Endothelial cell of umbilical vein (primary cell): ENCODE measurements around the gene TEX55. TPM values are rescaled to one million over a fixed set of nuclear protein-coding genes. Genes with fewer than 3 reads are reported as not detected.

ENCODE experiments used
- BruUV-seq: library from RNA; stranded (reverse); fragments of 400-500 nt; replicated peaks from 2 replicates; lab custom pipeline; 2021; lab: Mats Ljungman, UMichigan
- CTCF ChIA-PET: fragments of 300-600, 350-600 bp; sonication (Branson Sonifier 250); formaldehyde crosslinking; loops from one replicate; lab custom pipeline; 2021; ENCODE audit warnings: antibody characterized with exemption, inconsistent platforms; lab: Charles Lee
- POLR2A ChIA-PET: fragments of 300-600, 350-600 bp; sonication (Branson Sonifier 250); formaldehyde crosslinking; loops from one replicate; lab custom pipeline; 2021; ENCODE audit warnings: antibody characterized with exemption, inconsistent platforms; lab: Charles Lee
- DNase-seq: peaks from one replicate; pipeline ENCODE4 v3.0.0-alpha.2; 2011; ENCODE audit warnings: low read depth, low spot score
- FAIRE-seq: peaks from 2 replicates; lab custom pipeline; 2011; peaks lifted over from hg19 to GRCh38; lab: Jason Lieb, UNC
- H2AFZ ChIP-seq: 2 replicates; pipeline ENCODE4 v1.6.0; 2012; ENCODE audit warnings: low read depth, low read length, control low read depth, inconsistent platforms
- H3K27ac ChIP-seq: 2 replicates; pipeline ENCODE4 v1.5.1; 2011; ENCODE audit warnings: low read depth, mild to moderate bottlenecking, control low read depth, low read length, moderate library complexity; ENCODE audit not compliant: insufficient read depth
- H3K27me3 ChIP-seq, 2 experiments: 2 replicates each; pipeline versions ENCODE4 v1.6.0 to v1.6.1; 2011; ENCODE audit warnings: low read length in 2 of 2, mixed read lengths in 1 of 2; ENCODE audit not compliant: control insufficient read depth in 2 of 2, insufficient read depth in 2 of 2
- H3K36me3 ChIP-seq, 2 experiments: 2 replicates in 1 of 2; 3 replicates in 1 of 2; pipeline ENCODE4 v1.5.1; 2011; ENCODE audit warnings: low read length in 2 of 2, mild to moderate bottlenecking in 1 of 2, moderate library complexity in 1 of 2; ENCODE audit not compliant: control insufficient read depth in 2 of 2, insufficient read depth in 2 of 2; ENCODE audit errors: extremely low read depth in 1 of 2
- H3K4me1 ChIP-seq: 3 replicates; pipeline ENCODE4 v1.5.1; 2011; ENCODE audit warnings: mild to moderate bottlenecking, low read length; ENCODE audit not compliant: control insufficient read depth, insufficient read depth; ENCODE audit errors: extremely low read depth
- H3K4me2 ChIP-seq: 2 replicates; pipeline ENCODE4 v1.6.1; 2011; ENCODE audit warnings: low read length, control low read depth, mixed read lengths; ENCODE audit not compliant: insufficient read depth
- H3K4me3 ChIP-seq, 3 experiments: fragments of 200-600 bp in 1 of 3; sonication (generic), shearing (Covaris generic) in 1 of 3; replicated peaks in 1 of 3; 2 replicates each; pipeline ENCODE4 v1.5.1; 2011 to 2016; ENCODE audit warnings: control low read depth in 3 of 3, low read length in 3 of 3, mild to moderate bottlenecking in 2 of 3, inconsistent platforms in 1 of 3, low read depth in 1 of 3, moderate library complexity in 1 of 3; ENCODE audit not compliant: insufficient read depth in 1 of 3
- H3K79me2 ChIP-seq: 2 replicates; pipeline ENCODE4 v1.6.0; 2012; ENCODE audit warnings: low read length, inconsistent platforms; ENCODE audit not compliant: control insufficient read depth, insufficient read depth
- H3K9ac ChIP-seq: replicated peaks from 2 replicates; pipeline ENCODE3; 2011; ENCODE audit warnings: low read length, control low read depth; ENCODE audit not compliant: insufficient read depth; ENCODE audit errors: extremely low read depth
- H3K9me1 ChIP-seq: replicated peaks from 3 replicates; pipeline ENCODE4 v1.6.0; 2011; ENCODE audit warnings: mild to moderate bottlenecking, low read length; ENCODE audit not compliant: control insufficient read depth, insufficient read depth; ENCODE audit errors: extremely low read depth
- H3K9me3 ChIP-seq: replicated peaks from 2 replicates; pipeline ENCODE4 v1.5.1; 2012; ENCODE audit warnings: low read length, inconsistent platforms; ENCODE audit not compliant: control insufficient read depth, insufficient read depth
- H4K20me1 ChIP-seq: replicated peaks from 2 replicates; pipeline ENCODE3; 2011; ENCODE audit warnings: mild to moderate bottlenecking, low read length; ENCODE audit not compliant: control insufficient read depth, insufficient read depth; ENCODE audit errors: extremely low read depth
- EZH2 ChIP-seq: IDR thresholded peaks from 2 replicates; pipeline ENCODE4 v1.6.1; 2012; ENCODE audit warnings: borderline replicate concordance, low read depth, mild to moderate bottlenecking, moderate library complexity, low read length, inconsistent platforms; ENCODE audit not compliant: severe bottlenecking
- GATA2 ChIP-seq: IDR thresholded peaks from 2 replicates; pipeline ENCODE4 v1.7.0; 2011; ENCODE audit warnings: low read depth, mild to moderate bottlenecking, moderate library complexity, mixed read lengths, low read length; ENCODE audit not compliant: insufficient read length, insufficient read depth
- JUN ChIP-seq: IDR thresholded peaks from 2 replicates; pipeline ENCODE4 v1.6.1; 2011; ENCODE audit warnings: borderline replicate concordance, low read depth; ENCODE audit not compliant: insufficient read length, insufficient read depth
- MYC ChIP-seq: IDR thresholded peaks from one replicate; pipeline ENCODE4 v1.6.1; 2011; ENCODE audit warnings: mild to moderate bottlenecking, low read depth, low read length
- POLR2A ChIP-seq: IDR thresholded peaks from 2 replicates; pipeline ENCODE4 v1.6.1; 2012; ENCODE audit warnings: low read depth, mild to moderate bottlenecking, control low read depth, low read length
- dilution Hi-C: fragments of 300-500 bp; cut with MboI; formaldehyde crosslinking; loops from one replicate; pipeline ENCODE4 v1.15.0; 2019; ENCODE audit warnings: low sequenced_read_pairs; ENCODE audit not compliant: extremely low pct_ligation_motif_present
- intact Hi-C: fragments of 100-400 bp; cut with micrococcal nuclease; formaldehyde crosslinking; loops from one replicate; pipeline ENCODE4 v1.10.0; 2022
- polyA plus RNA-seq, 4 experiments: library from polyadenylated mRNA; depleted of rRNA in 3 of 4; stranded (reverse) in 3 of 4; unstranded in 1 of 4; fragments of >200 nt; gene quantifications; 2 replicates each; pipeline versions ENCODE4 v1.2.1 to v1.2.3, GENCODE V29; 2011 to 2012; ENCODE audit warnings: missing spikeins in 1 of 4
- total RNA-seq: library from RNA; stranded (reverse); gene quantifications from 2 replicates; pipeline ENCODE4 v1.2.3, GENCODE V29; 2021
- TF ChIP-seq, protein P1 (sequence below): IDR thresholded peaks from 2 replicates; pipeline ENCODE4 v1.6.1; 2011; ENCODE audit not compliant: insufficient read depth, insufficient read length
- TF ChIP-seq, protein P2 (sequence below), 2 donors: IDR thresholded peaks; 1 replicate in 1 of 2; 2 replicates in 1 of 2; pipeline ENCODE4 v1.5.1; 2011; ENCODE audit warnings: low read length in 2 of 2, mild to moderate bottlenecking in 2 of 2, moderate library complexity in 2 of 2, control low read depth in 1 of 2, inconsistent platforms in 1 of 2, low read depth in 1 of 2; ENCODE audit not compliant: insufficient read depth in 1 of 2; ENCODE audit errors: extremely low read depth in 1 of 2

The TEX55 gene
- total and polyA plus RNA-seq, 2 donors (not counting 3 experiments of a cell fraction or from before 2014, with no cell fraction given): not detected

DNA sequence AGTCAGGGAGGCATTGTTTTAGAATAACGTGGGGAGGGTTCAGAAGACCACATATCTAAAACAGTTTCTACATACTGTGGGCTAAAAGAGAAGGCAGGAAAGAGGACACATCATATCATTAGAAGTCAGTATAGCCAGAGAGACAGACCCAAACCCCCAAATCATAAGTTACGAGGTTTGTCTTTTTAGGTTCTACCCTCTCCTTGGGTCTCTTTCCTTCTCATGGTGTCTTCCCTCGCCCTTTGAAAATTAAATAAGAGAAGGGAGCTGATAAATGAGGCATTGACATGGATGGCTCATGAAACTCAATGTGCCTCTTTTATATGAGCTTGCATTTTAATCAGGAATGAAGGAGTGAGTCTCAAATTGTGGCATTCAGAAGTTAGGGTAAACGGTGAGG lies 30.8 kb downstream of the TEX55 start:
- ChIA-PET POLR2A (no interaction called here), CTCF (no interaction called here)
- H2AFZ ChIP-seq: no peak overlapping the region
- H3K9me1 ChIP-seq: no peaks in the 10 kb centered on the region
- H3K79me2 ChIP-seq: no peaks in the 10 kb centered on the region
- dilution Hi-C loops: no loop called here
- H3K27ac ChIP-seq: no peak overlapping the region
- no peak overlapping the region for H3K9ac ChIP-seq
- DNase-seq (no peak), FAIRE-seq (no peak)
- intact Hi-C loops: no loop called here
- H3K4me2 ChIP-seq: no peak overlapping the region
- TF ChIP-seq POLR2A (no peak), JUN (no peak), GATA2 (no peak), MYC (no peak)
- TF ChIP-seq, protein P1, sequence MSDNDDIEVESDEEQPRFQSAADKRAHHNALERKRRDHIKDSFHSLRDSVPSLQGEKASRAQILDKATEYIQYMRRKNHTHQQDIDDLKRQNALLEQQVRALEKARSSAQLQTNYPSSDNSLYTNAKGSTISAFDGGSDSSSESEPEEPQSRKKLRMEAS: no peak
- TF ChIP-seq, protein P2, sequence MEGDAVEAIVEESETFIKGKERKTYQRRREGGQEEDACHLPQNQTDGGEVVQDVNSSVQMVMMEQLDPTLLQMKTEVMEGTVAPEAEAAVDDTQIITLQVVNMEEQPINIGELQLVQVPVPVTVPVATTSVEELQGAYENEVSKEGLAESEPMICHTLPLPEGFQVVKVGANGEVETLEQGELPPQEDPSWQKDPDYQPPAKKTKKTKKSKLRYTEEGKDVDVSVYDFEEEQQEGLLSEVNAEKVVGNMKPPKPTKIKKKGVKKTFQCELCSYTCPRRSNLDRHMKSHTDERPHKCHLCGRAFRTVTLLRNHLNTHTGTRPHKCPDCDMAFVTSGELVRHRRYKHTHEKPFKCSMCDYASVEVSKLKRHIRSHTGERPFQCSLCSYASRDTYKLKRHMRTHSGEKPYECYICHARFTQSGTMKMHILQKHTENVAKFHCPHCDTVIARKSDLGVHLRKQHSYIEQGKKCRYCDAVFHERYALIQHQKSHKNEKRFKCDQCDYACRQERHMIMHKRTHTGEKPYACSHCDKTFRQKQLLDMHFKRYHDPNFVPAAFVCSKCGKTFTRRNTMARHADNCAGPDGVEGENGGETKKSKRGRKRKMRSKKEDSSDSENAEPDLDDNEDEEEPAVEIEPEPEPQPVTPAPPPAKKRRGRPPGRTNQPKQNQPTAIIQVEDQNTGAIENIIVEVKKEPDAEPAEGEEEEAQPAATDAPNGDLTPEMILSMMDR (IDR thresholded peaks at IDR 0.05; ENCODE audit: extremely low read depth in 1 of 2, insufficient read depth in 1 of 2, low read depth in 1 of 2, low read length in 2 of 2): no peak
- peaks cover 10 to 11% of the 10 kb centered on the region in 2 experiments for H3K27me3 ChIP-seq
- H4K20me1 ChIP-seq: no peaks in the 10 kb centered on the region
- H3K36me3 ChIP-seq: no peaks in the 10 kb centered on the region
- no TSS peak for BruUV-seq
- H3K4me1 ChIP-seq: no peaks in the 10 kb centered on the region
- no peaks in the 10 kb centered on the region for H3K9me3 ChIP-seq
- H3K4me3 ChIP-seq: no peak overlapping the region

DNA sequence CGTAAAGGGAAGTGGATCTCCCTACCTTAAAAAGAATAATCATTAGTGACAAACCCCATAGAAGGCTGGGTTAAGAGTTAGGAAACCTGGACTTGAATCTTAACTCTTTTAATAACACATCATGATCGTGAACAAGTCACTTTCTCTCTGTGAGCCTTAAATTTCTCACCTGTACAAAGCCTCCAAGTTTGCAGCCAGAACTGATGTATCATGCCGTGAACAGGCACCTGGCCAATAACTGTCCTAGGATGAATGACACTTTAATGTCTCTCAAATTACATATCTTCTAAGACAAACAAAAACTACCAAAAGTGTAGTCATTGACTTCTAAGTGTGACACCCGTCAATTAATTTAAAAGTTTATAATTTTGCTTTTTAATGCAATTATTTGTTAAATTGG lies 31.4 kb downstream of the TEX55 start:
- ChIA-PET POLR2A (no interaction called here), CTCF (no interaction called here)
- no peak overlapping the region for H3K4me2 ChIP-seq
- no peak overlapping the region for H3K4me3 ChIP-seq
- no peaks in the 10 kb centered on the region for H3K9me1 ChIP-seq
- no peaks in the 10 kb centered on the region for H3K4me1 ChIP-seq
- H3K36me3 ChIP-seq: no peaks in the 10 kb centered on the region
- TF ChIP-seq POLR2A (no peak), EZH2 (no peak)
- TF ChIP-seq, protein P2 (IDR thresholded peaks at IDR 0.05; ENCODE audit: extremely low read depth in 1 of 2, insufficient read depth in 1 of 2, low read depth in 1 of 2, low read length in 2 of 2): no peak
- TF ChIP-seq, protein P1: no peak
- dilution Hi-C loops (no loop called here), intact Hi-C loops (no loop called here)
- FAIRE-seq: no peak
- H3K27ac ChIP-seq: no peak overlapping the region
- no peaks in the 10 kb centered on the region for H4K20me1 ChIP-seq
- H2AFZ ChIP-seq: no peak overlapping the region
- no peak overlapping the region for H3K9ac ChIP-seq
- H3K9me3 ChIP-seq: no peaks in the 10 kb centered on the region
- no peak for DNase-seq
- H3K27me3 ChIP-seq: peaks cover 8 to 9% of the 10 kb centered on the region in 2 experiments
- no TSS peak for BruUV-seq
- no peaks in the 10 kb centered on the region for H3K79me2 ChIP-seq
